GM19463 (cell line): ENCODE results near the gene BNIPL.

Source experiments
- ATAC-seq: cut with Tn5 transposase; IDR thresholded peaks from one replicate; pipeline ENCODE4 v1.9.1; 2021; ENCODE audit warnings: mild to moderate bottlenecking, moderate library complexity; ENCODE audit not compliant: unreplicated experiment

BNIPL gene

DNA sequence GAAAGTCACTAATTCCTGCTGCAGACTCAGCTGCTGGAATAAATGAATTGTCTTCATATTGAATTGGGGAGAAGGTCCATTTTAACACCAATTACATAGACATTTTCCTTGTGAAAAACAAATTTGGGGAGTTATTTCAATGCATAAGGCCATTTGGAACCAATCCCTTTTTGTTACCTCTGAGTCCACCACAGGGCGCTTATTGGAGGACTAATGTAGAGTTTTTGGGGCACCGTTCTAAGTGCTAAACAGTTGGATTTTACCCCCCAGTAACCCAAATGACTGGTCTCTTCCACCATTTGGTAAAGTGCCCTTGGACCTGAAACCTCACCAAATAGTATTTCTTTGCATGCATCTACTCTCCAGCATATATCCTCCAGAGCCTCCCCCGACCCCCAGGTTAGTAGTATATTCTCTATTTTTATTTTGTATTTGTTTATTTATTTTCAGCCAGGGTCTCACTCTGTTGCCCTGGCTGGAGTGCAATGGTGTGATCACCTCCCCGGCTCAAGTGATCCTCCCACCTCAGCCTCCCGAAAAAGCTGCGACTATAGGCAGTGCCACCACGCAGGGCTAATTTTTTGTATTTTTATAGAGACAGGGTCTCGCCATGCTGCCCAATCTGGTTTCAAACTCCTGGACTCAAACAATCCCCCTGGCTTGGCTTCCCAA is 26.6 kb upstream of the BNIPL start:
- ATAC-seq = no peak

DNA sequence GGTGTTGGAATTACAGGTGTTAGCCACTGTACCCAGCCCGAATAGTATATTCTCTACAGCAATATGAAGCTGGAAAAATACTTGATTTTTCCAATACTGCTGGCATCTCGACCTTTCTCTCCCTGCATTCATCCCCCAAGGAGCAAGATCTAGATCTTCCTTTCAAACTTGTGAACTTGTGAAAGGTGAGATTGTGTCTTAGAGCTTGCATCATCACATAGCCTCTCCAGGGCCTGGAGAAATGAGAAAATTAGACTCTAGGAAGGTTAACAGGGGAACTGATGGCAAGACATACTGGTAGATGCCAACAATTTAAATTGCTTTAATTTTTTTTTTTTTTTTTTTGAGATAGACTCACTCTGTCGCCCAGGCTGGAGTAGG is 26.1 kb upstream of the BNIPL start:
- no peak for ATAC-seq

DNA sequence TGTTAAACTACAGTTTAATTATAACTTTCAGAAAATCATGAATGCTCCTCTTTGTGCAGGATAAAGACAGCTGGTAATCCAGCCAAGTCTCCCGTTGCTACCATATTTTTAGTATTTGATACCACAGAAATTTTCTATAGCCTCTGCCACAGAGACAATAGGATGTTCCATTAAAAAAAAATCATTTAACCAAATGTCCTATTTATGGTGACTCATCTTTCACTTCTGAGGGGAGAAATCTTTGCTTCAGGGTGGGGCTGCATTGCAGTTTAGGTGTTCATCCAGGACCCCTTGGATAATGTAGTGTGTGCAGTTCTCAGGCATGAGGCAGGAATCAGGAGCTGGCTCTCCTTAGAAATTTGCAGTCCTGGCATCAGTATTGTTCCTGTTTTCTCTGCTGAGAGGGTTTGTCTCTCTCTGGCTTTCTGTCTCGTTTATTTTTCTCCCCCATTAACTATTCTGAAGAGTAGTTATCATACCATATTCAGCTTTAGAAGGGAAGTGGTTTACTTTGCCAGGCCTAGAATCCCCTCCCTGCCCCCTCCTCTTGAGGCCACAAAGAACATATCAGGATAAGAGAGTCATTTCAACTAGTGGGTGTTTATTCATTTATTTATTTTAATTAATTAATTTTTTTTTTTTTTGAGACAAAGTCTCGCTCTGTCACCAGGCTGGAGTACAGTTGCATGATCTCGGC is 25.1 kb upstream of the BNIPL start:
- ATAC-seq = no peak

DNA sequence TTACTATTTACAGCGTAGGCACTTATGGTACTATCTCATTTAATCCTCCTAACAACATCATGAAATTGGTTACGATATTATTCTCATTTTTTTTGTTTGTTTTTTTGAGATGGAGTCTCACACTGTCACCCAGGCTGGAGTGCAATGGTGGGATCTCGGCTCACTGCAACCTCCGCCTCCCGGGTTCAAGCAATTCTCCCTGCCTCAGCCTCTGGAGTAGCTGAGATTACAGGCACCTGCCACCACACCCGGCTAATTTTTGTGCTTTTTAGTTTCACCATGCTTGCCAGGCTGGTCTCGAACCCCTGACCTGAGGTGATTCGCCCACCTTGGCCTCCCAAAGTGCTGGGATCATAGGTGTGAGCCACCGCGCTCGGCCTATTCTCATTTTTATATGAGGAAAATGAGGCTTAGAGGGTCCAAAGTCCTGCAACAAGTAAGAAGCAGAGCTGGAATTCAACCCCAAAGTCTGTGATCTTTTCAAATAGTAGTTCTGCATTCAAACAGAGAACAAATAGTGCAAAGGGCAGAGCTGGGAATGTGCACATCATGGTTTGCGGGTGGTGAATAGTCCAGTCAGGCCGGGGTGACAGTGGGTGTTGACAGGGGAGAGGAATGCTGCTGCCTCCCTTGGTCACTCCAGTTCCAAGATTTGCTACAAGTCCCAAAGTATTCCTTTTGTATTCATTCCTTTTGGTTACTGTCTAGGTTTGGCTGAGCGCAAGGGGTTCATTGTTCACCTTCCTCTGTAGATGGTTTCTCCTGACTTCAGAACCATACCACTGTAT is 23.5 kb upstream of the BNIPL start:
- no peak for ATAC-seq

DNA sequence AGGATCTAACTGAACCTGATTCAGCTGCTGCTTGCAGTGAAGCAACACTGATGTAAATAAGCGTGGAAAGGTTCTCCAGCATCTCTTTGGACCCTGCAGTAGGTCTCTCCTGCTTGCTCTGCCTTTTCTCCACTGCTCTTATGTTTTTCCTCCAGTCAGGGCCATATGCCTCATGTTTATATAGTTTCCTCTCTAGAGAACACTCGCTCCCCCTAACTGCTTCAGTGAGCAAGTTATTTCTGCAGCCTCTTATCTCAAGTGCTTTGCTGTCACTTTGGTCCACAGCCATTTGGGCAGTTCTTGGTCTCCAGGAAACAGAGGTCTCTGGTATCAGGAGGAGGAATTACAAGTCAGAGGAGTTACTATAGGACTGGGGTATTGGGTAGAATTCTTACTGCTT is 22.9 kb upstream of the BNIPL start:
- ATAC-seq = no peak

DNA sequence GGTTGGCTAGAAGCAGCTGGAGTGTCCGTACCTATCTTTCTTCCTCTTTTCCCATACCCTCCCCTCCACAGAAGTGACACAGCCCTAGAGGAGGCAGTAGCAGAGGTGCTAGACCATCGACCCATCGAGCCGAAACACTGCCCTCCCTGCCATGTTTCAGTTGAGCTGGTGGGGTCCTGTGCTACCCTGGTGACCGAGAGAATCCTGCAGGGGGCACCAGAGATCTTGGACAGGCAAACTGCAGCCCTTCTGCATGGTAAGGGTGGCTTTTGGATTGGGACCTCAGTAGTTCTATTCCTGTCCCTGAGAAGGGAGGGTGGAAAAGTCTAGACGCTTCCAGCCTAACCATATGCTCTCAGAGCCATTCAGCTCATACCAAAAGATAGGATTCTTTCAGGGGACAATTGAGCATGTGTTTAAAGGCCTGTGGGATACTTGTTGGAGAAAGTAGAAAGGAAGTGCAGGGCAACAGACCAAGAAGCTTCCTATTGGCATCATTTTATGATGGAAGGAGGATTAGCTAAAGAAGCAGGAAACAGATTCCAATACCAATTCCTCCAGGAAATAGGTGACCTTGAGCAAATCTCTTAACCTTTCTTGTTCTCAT is 11.7 kb upstream of the BNIPL start:
- no peak for ATAC-seq

DNA sequence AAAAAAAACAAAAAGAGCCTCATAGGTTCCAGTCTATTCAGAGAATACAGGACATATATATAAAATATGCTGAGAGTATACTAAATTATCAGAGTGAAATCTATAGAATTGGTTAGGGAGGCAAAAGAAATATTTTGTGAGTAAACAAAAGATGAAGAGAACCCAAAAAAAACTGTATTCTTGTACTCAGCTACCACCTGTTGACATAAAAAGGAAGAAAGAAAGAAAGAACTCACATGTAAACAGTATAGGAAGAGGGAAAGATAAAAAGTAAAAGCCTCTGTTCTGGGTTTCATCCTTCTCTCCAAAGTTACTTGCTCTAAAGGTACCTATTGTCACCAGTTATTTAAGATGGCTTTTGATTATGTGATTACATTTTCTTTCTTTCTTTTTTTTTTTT is 9.9 kb upstream of the BNIPL start:
- ATAC-seq = no peak

DNA sequence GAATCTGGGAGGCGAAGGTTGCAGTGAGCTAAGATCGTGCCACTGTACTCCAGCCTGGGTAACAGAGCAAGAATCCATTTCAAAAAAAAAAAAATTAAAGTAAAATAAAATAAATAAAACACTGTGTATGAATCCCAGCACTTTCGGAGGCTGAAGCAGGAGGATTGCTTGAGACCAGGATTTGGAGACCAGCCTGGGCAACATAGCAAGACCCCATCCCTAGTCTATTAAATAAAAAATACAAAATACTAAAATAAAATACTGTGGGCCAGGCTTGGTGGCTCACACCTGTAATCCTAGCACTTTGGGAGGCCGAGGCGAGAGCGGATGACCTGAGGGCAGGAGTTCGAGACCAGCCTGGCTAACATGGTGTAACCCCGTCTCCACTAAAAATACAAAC is 4.2 kb upstream of the BNIPL start:
- no peak for ATAC-seq

DNA sequence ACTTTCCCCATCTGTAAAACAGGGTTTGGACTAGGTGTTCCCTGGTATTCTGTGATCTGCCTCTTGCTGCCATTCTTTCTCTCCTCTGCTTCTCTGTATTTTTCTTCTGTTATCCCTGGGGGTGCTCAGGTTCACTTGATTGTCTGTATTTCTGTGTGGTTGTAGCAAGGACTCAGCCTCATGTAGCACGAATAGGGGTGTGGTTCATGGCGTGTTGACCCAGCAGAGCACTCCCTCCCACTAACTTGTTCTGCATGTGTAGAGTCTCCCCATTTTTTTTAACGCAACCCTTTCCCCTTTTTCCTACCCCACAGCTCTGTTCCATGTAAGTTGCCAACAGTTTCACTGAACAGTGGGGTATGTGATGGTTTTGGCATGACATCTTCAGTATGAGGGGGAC is 1.2 kb upstream of the BNIPL start:
- no peak for ATAC-seq

DNA sequence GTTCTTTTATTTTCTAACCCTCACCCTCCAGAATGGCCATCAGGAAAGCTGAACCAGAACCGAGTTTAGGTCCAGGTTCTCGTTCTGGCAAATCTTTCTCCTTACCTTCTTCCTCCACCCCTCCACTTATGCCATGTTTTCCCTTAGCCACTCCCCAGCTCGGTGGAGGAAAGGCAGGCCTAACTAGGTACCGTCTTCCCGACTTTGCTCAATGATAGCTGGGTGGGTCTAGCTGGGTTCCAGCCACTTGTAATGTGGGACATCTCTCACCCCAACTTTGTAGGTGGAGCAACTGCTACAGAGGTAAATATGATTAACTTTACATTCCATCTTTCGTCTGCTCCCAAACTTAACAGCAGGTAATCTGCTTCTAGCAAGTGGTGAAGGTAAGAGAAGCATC is 646 bp downstream of the BNIPL start:
- ATAC-seq = no peak

DNA sequence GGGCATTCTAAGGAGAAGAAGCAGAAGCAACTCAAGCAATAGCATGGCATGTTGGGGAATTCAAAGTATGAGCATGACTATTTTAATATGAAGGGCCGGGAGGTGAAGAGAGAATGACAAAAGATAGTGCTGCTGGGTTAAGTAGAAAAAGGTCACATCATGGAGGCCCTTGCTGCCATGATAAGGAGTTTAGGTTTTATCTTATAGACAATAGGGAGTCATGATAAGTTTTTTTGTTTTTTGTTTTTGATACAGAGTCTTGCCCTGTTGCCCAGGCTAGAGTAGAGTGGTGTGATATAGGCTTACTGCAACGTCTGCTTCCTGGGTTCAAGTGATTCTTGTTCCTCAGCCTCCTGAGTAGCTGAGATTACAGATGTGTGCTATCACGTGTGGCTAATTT is 3.1 kb downstream of the BNIPL start:
- no peak for ATAC-seq

DNA sequence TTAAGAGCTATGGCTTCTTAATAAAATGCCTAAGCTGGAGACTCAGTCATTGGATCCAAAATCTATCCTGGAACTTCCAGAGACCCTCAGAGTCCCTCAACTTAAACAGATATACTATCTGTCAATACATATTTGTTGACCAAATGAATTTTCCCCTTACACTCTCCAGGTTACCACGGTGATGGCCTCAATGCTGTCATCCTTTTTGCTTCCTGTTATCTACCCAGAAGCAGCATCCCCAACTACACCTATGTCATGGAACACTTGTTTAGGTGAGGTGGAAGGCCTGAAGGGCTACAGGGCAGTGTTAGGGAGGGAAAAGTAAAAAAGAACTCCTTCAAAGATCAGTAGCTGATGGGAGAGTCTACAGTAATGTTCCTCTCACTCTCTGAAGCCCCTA is 6.8 kb downstream of the BNIPL start:
- ATAC-seq = no peak

DNA sequence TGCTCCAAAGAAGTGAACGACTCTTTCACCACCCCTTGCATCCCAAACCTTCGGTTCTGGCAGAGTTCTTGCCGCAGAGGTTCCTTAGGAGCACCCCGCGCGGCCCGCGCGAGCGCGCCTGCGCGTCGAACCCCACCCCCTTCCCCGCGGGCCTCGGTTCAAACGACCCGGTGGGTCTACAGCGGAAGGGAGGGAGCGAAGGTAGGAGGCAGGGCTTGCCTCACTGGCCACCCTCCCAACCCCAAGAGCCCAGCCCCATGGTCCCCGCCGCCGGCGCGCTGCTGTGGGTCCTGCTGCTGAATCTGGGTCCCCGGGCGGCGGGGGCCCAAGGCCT is 11.2 kb downstream of the BNIPL start, which contains the start of gene C1orf56:
Gene C1orf56, plus strand, starts transcription at position 161 of the 334 bp plus-strand sequence. Its CDS starts 97 bp downstream, at position 258.
- peak; percentile 52 for ATAC-seq

DNA sequence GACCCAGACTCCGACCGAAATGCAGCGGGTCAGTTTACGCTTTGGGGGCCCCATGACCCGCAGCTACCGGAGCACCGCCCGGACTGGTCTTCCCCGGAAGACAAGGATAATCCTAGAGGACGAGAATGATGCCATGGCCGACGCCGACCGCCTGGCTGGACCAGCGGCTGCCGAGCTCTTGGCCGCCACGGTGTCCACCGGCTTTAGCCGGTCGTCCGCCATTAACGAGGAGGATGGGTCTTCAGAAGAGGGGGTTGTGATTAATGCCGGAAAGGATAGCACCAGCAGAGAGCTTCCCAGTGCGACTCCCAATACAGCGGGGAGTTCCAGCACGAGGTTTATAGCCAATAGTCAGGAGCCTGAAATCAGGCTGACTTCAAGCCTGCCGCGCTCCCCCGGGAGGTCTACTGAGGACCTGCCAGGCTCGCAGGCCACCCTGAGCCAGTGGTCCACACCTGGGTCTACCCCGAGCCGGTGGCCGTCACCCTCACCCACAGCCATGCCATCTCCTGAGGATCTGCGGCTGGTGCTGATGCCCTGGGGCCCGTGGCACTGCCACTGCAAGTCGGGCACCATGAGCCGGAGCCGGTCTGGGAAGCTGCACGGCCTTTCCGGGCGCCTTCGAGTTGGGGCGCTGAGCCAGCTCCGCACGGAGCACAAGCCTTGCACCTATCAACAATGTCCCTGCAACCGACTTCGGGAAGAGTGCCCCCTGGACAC is 11.7 kb downstream of the BNIPL start:
- ATAC-seq = peak; percentile 58

DNA sequence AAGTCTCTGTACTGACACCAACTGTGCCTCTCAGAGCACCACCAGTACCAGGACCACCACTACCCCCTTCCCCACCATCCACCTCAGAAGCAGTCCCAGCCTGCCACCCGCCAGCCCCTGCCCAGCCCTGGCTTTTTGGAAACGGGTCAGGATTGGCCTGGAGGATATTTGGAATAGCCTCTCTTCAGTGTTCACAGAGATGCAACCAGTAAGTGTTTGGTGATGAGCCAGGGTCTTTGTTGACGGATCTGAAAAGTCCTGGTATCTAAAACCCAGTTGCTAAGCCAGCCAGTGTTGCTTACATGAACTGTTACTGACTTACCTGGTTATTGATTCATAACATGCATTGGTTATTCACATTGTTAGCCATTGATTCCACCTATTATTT is 12.3 kb downstream of the BNIPL start:
- no peak for ATAC-seq

DNA sequence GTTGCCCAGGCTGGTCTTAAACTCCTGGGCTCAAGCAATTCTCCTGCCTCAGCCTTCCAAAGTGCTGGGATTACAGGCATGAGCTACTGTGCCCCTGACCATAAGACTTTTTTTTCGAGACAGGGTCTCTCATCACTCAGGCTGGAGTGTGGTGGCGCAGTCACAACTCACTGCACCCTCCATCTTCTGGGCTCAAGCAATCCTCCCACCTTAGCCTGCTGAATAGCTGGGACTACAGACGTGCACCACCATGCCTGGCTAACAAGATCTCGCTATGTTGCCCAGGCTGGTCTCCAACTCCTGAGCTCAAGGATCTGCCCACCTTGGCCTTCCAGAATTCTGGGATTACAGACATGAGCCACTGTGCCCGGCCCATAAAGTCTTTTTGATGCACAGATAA is 13.1 kb downstream of the BNIPL start:
- ATAC-seq = no peak

DNA sequence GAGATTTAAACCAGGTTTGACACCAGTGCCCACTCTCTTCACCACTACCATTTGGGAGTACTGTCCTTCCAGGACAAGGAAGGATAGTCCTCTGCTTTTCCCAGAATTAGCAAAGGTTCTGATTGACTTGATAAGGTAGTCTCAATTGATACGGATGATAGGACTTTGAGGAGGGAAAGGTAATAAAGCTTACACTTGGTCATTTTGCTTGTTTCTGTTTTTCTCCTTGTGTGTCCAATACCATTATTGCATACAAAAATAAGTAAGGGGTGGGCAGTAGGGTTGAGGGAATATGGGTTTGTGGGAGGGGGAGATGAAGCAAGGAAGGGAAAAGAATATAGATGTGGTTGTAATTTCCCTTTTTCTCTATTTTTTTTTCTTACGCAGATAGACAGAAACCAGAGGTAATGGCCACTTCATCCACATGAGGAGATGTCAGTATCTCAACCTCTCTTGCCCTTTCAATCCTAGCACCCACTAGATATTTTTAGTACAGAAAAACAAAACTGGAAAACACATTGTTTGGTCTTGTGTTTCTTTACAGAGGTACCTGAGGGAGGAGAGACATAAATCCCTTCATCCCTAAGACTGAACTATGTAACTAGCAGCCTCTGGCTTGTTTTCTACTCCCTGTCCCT is 13.8 kb downstream of the BNIPL start:
- no peak for ATAC-seq

DNA sequence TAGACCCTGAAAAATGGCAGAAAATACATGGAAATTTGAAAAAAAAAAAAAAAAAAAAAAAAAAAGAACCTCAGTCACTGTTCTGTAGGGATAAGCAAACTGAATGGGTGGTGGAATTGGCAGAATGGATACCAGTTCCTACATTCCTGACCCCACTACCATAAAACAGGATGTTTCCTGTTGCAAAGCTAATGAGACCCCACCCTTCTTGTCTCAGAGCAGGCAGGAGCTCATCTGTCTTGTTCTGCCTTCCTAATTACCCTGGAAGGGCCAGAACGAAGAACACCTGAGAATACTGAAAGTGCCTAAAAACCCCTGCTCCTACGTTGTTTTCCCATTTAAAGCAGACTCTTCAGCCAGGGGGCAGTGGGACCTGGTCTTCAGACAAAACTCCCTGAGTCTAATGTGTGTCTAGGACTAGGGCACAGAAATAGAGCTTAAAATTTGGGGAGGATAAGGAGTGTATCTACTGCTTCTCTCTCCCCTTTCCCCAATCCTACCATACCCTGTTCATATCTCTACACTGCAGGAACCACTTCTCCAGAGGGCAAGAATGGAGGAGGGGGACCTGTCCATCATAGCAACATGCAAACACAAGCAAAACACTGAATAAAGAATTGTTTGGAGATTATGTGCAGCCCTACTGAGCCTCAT is 15.1 kb downstream of the BNIPL start:
- no peak for ATAC-seq

DNA sequence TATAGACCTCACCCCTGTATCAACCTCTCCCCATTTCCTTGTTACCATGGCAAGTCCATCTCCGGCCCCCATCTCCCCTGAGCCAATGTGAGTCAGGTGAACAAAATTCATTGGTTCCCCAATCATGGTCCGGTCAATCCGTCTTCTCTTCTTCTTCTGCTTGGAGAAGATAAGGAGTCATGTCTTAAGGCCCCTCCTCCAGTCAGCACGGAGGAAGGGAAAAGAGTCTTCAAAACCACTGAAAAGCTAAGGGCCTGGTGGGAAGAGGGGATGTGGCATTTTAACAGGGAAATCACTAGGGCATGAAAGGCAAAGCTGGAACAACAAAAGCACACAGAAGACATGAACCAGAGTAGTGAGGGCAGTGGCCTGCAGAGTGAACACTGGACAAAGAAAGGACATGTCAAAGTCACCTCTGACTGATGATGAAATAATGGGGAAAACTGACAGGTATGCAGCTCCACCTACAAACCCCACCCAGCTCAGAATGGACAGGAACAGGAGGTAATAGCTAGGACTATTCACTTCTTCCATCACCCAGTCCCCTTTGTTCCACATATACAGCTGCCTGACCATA is 18.7 kb downstream of the BNIPL start:
- ATAC-seq = no peak

DNA sequence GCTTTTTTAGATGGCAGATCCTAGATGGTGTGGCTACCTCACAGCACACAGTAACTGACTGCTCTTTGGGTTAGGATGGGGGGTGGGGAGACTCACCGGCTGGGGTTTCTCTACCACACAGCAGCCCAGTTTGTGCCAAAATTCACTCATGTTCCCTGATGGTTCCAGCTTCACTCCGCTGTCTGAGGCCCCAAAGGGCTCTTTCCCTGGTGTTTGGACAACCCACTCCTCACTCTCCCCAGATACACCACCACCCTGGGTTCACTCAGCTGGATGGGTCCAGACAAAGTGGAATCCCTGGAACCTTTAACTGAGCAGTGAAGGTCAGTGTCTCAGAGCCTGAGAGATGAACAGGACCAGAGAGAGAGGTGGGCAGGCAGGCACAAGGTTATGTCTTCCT is 19.2 kb downstream of the BNIPL start:
- ATAC-seq = no peak
